ENCODE measurements around the gene EFCAB11. TPM values are rescaled to one million over a fixed set of nuclear protein-coding genes. Genes with fewer than 3 reads are reported as not detected.

The EFCAB11 gene
- total RNA-seq, 3 donors from 2014 or later = 6.4 to 13.6 (median 6.9) TPM

DNA sequence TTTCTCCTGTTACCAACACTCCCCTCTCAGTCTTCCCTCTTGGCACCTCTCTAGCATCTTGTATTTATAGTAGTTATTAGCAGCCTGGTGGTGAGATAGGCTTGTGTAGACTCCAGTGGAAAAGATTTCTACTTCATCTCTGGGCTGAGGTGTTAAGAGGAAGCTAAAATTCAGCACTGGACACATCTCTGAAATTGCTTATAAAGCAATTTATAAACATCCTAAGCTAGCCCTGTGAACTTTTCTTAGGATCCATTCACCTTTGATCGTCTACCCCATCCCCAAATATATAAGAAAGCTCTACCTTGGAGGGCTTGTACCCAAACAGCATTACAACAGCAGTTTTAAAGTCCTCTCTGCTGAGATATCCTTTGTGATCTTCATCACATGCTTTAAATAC is 928 bp downstream of the EFCAB11 start:
- Histone ChIP-seq H3K27me3 (no peaks in the 10 kb centered on the region), H3K27ac (no peak overlapping the region), H3K4me3 (peak overlapping the region in 1 of 3 donors; percentile 84), H3K9me3 (no peaks in the 10 kb centered on the region), H3K36me3 (no peaks in the 10 kb centered on the region), H3K4me1 (peaks cover 0 to 10% of the 10 kb centered on the region in 2 donors)
- no peak for DNase-seq (ENCODE audit: low spot score in 2 of 2)
- no peak for TF ChIP-seq POLR2A (IDR thresholded peaks at IDR 0.05)
- TF ChIP-seq, protein P1, sequence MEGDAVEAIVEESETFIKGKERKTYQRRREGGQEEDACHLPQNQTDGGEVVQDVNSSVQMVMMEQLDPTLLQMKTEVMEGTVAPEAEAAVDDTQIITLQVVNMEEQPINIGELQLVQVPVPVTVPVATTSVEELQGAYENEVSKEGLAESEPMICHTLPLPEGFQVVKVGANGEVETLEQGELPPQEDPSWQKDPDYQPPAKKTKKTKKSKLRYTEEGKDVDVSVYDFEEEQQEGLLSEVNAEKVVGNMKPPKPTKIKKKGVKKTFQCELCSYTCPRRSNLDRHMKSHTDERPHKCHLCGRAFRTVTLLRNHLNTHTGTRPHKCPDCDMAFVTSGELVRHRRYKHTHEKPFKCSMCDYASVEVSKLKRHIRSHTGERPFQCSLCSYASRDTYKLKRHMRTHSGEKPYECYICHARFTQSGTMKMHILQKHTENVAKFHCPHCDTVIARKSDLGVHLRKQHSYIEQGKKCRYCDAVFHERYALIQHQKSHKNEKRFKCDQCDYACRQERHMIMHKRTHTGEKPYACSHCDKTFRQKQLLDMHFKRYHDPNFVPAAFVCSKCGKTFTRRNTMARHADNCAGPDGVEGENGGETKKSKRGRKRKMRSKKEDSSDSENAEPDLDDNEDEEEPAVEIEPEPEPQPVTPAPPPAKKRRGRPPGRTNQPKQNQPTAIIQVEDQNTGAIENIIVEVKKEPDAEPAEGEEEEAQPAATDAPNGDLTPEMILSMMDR (IDR thresholded peaks at IDR 0.05) = no peak
- no peak for TF ChIP-seq POLR2AphosphoS5 (IDR thresholded peaks at IDR 0.05)
- intact Hi-C loops (cut with DNase I; ENCODE audit: low total_unique reads) = no loop called here

DNA sequence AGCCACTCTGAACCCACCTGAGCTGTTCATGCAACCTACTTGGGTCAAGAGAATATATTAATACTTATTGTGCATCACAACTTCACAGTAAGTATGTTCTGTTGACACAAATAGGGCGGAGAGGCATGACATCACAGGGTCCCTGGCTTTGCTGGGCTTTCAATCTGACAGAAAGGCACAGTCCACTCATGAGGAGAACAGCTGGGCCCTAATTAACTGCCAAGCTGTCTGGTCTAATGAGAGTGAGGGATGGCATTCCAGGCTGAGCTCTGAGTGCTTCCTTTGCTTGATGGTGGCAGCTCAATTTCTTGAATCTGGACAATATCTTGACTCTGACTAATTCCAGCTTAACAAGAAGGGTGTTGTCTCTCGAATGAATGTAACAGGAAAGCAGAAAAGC is 2.0 kb downstream of the EFCAB11 start:
- DNase-seq (ENCODE audit: low spot score in 2 of 2) = no peak
- H3K9me3 ChIP-seq = no peaks in the 10 kb centered on the region
- no peaks in the 10 kb centered on the region for H3K27me3 ChIP-seq
- intact Hi-C loops (cut with DNase I; ENCODE audit: low total_unique reads) = no loop called here
- H3K27ac ChIP-seq = no peak overlapping the region
- H3K4me3 ChIP-seq = no peak overlapping the region
- H3K36me3 ChIP-seq = no peaks in the 10 kb centered on the region
- peaks cover 0 to 10% of the 10 kb centered on the region in 2 donors for H3K4me1 ChIP-seq
- TF ChIP-seq POLR2AphosphoS5 (IDR thresholded peaks at IDR 0.05) (no peak), POLR2A (IDR thresholded peaks at IDR 0.05) (no peak)
- TF ChIP-seq, protein P1 (IDR thresholded peaks at IDR 0.05) = no peak

DNA sequence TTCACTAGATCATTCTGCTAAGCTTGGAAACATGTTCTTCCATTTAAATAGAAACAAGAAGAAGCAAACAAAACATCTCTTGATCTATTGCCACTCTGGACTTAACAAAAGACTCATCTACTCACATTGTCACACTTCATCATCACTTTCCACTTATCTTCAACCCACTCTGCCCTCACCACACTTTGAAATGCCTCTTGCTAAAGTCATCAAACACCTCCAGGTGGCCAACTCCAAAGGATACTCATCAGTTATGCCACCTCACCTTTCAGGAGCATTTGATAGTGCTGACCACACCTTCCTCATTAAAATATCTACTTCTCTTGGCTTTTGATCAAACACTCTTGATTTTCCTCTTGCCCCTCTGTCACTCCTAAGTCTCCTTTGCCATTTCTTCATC is 7.2 kb downstream of the EFCAB11 start:
- H3K27me3 ChIP-seq = no peaks in the 10 kb centered on the region
- no peak overlapping the region for H3K4me3 ChIP-seq
- DNase-seq (ENCODE audit: low spot score in 2 of 2) = no peak
- H3K4me1 ChIP-seq = no peaks in the 10 kb centered on the region
- intact Hi-C loops (cut with DNase I; ENCODE audit: low total_unique reads) = no loop called here
- no peaks in the 10 kb centered on the region for H3K9me3 ChIP-seq
- H3K27ac ChIP-seq = no peak overlapping the region
- H3K36me3 ChIP-seq = no peaks in the 10 kb centered on the region
- TF ChIP-seq POLR2AphosphoS5 (IDR thresholded peaks at IDR 0.05) (no peak), POLR2A (IDR thresholded peaks at IDR 0.05) (no peak)
- TF ChIP-seq, protein P1 (IDR thresholded peaks at IDR 0.05) = no peak

DNA sequence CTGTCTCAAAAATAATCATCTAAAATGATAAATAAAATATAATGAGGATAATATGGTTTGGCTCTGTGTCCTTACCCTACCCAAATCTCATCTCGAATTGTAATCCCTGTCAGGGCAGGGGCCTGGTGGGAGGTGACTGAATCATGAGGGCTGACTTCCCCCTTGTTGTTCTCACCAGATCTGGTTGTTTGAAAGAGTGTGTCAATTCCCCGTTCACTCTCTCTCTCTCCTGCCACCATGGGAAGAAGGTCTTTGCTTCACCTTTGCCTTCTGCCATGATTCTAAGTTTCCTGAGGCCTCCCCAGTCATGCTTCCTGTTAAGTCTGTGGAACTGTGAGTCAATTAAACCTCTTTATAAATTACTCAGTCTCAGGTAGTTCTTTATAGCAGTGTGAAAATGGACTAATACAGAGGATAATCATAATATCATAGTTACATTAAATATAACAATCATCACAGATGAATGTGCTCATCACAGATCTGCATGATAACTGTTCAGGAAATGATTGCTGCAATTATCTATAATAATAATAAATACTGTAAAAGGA is 12.6 kb downstream of the EFCAB11 start:
- Histone ChIP-seq H3K27ac (no peak overlapping the region), H3K36me3 (no peaks in the 10 kb centered on the region), H3K4me3 (no peak overlapping the region), H3K27me3 (no peaks in the 10 kb centered on the region), H3K4me1 (no peaks in the 10 kb centered on the region), H3K9me3 (no peaks in the 10 kb centered on the region)
- TF ChIP-seq POLR2AphosphoS5 (IDR thresholded peaks at IDR 0.05) (no peak), POLR2A (IDR thresholded peaks at IDR 0.05) (no peak)
- TF ChIP-seq, protein P1 (IDR thresholded peaks at IDR 0.05) = no peak
- intact Hi-C loops (cut with DNase I; ENCODE audit: low total_unique reads) = no loop called here
- no peak for DNase-seq (ENCODE audit: low spot score in 2 of 2)

DNA sequence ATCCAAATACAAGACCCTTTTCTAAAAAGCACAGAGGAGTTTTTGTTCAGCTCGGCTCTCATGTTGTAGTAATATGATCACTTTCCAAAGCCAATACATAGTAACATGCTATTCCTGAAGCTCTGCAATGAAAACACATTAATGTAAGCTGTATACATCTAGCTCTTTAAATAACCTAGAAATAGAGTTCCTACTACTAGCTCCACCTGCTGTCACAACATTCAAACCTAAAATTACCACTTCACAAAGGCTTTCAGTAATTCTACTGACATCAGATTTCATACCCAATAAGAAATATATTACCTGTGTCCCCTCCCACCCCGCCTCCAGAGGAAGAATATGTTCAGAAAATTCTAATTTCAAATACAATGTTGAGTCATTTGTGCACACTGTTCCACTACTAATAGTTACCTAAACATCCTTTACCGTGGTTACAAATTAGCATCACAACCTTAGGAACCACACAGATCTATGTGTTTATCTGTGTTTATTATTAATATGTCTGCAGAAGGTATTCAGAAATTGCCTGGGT is 17.8 kb downstream of the EFCAB11 start:
- intact Hi-C loops (cut with DNase I; ENCODE audit: low total_unique reads) = loop anchor here (5.0 kb wide), 1 partner anchor 716 kb away; no protein-coding TSS in a partner anchor
- no peak overlapping the region for H3K4me3 ChIP-seq
- no peaks in the 10 kb centered on the region for H3K36me3 ChIP-seq
- no peak overlapping the region for H3K27ac ChIP-seq
- DNase-seq (ENCODE audit: low spot score in 2 of 2) = no peak
- no peaks in the 10 kb centered on the region for H3K27me3 ChIP-seq
- no peaks in the 10 kb centered on the region for H3K4me1 ChIP-seq
- TF ChIP-seq POLR2AphosphoS5 (IDR thresholded peaks at IDR 0.05) (no peak), POLR2A (IDR thresholded peaks at IDR 0.05) (no peak)
- TF ChIP-seq, protein P1 (IDR thresholded peaks at IDR 0.05) = no peak
- H3K9me3 ChIP-seq = no peaks in the 10 kb centered on the region

All from breast epithelium (tissue), 4 donors.